CD4-positive, alpha-beta T cell treated with Interleukin-15 for 1 hour (primary cell): ENCODE measurements around the gene FBP1.
"Not testable (repeated sequence)": the region's sequence is repeated elsewhere in the genome, so short reads cannot be mapped to it uniquely, and the experiment has no call there.

Experiments used
- DNase-seq: peaks from one replicate; pipeline ENCODE4 v3.0.0-alpha.2; 2020

The FBP1 gene

GRCh38 chr9:94611638-94612068, 27.7 kb downstream of the FBP1 start:
- DNase-seq, result no peak

- DNase-seq, result no peak
Measured at GRCh38 chr9:94610181-94610606, 29.1 kb downstream of the FBP1 start.

GRCh38 chr9:94607423-94607691, 32.0 kb downstream of the FBP1 start:
- no peak for DNase-seq

GRCh38 chr9:94606646-94607422, 32.5 kb downstream of the FBP1 start:
- no peak for DNase-seq

- DNase-seq, result peak; percentile 63
Measured at GRCh38 chr9:94603259-94604160, 35.8 kb downstream of the FBP1 start.

GRCh38 chr9:94602666-94603065, 36.7 kb downstream of the FBP1 start:
- no peak for DNase-seq

GRCh38 chr9:94600715-94601114, 38.6 kb downstream of the FBP1 start:
- DNase-seq, result no peak

- DNase-seq, result no peak
Measured at GRCh38 chr9:94600258-94600657, 39.1 kb downstream of the FBP1 start.

- DNase-seq, result no peak
Measured at GRCh38 chr9:94599102-94599501, 40.2 kb downstream of the FBP1 start.

- DNase-seq, result no peak
Measured at GRCh38 chr9:94593459-94594345, 45.6 kb downstream of the FBP1 start, which contains the start of gene FBP2. FBP2 (minus strand) TSS chr9:94593824; CDS start chr9:94593726, 98 bp downstream.

GRCh38 chr9:94592683-94593082, 46.6 kb downstream of the FBP1 start:
- not testable (repeated sequence) for DNase-seq

GRCh38 chr9:94591876-94592275, 47.4 kb downstream of the FBP1 start:
- no peak for DNase-seq

GRCh38 chr9:94591046-94591545, 48.2 kb downstream of the FBP1 start:
- DNase-seq, result not testable (repeated sequence)

- DNase-seq, result no peak
Measured at GRCh38 chr9:94588681-94589080, 50.6 kb downstream of the FBP1 start.

- DNase-seq, result no peak
Measured at GRCh38 chr9:94586814-94587213, 52.5 kb downstream of the FBP1 start.

GRCh38 chr9:94586316-94586715, 53.0 kb downstream of the FBP1 start:
- DNase-seq, result no peak

GRCh38 chr9:94584555-94584954, 54.8 kb downstream of the FBP1 start:
- no peak for DNase-seq

- no peak for DNase-seq
Measured at GRCh38 chr9:94581728-94582127, 57.6 kb downstream of the FBP1 start.

- no peak for DNase-seq
Measured at GRCh38 chr9:94577571-94577970, 61.7 kb downstream of the FBP1 start.

GRCh38 chr9:94577036-94577435, 62.3 kb downstream of the FBP1 start:
- DNase-seq, result no peak

- DNase-seq, result no peak
Measured at GRCh38 chr9:94576131-94576530, 63.2 kb downstream of the FBP1 start.

- no peak for DNase-seq
Measured at GRCh38 chr9:94568972-94569712, 70.2 kb downstream of the FBP1 start.
